Myocyte (in vitro differentiated cells): ENCODE measurements around the gene ARL5C. TPM values are rescaled to one million over a fixed set of nuclear protein-coding genes. Genes with fewer than 3 reads are reported as not detected.
"Not testable (repeated sequence)": the region's sequence is repeated elsewhere in the genome, so short reads cannot be mapped to it uniquely, and the experiment has no call there.

Experiments used
- DNase-seq: peaks from one replicate; pipeline ENCODE4 v3.0.0-alpha.2; 2012; ENCODE audit warnings: low read depth
- total RNA-seq: library from RNA; depleted of rRNA; stranded (reverse); fragments of >200 nt; gene quantifications from 2 replicates; pipeline ENCODE4 v1.2.3, GENCODE V29; 2014

Gene ARL5C
- total RNA-seq, 1 donor from 2014 or later = not detected

GRCh38 chr17:39168503-39168902 lies 2.5 kb upstream of the ARL5C start:
- not testable (repeated sequence) for DNase-seq

DNA sequence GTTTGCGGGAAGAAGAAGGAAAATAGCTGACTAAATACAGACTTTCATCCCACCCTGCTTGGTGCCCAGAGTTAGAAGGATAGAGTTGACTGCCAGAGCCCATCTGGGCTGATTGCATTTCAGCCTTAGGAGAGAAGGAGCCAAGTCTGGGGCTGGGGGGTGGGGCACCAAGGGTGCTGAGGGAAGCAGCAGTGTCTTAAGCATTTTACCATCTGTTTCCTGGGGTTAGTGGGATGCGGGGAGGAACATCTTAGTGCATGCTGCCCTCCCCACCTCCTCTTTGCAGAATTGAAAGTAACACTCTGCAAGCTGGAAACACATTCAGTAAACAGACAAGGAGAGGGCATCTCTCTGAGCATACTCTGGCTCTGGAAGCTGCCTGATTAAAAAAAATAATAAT lies 1.5 kb upstream of the ARL5C start:
- no peak for DNase-seq

- DNase-seq = no peak
Measured at GRCh38 chr17:39166437-39167335, 725 bp upstream of the ARL5C start.

GRCh38 chr17:39165178-39165840 lies 652 bp downstream of the ARL5C start:
- no peak for DNase-seq

DNA sequence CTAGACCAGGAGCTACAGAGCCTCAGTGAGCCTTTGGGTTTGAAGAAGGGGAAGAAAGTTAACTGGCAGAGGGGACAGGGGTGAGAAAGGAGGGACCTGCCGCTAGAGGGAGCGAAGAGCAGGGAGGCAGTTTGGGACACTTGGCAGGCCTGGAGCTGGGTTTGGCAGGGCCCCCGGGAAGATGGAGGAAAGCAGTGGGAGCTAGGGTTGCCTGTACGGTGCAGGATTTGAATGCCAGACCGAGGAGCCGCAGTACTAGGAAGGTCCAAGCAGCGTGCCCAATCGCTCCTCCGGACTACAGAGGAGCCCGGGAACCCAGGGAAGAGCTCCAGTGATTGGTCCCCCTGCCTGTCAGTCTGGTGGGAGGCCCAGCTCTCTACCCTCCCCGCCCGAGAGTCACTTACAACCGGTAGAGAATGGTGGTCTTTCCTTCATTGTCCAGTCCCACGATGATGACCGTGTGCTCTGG lies 1.3 kb downstream of the ARL5C start:
- peak; percentile 87 for DNase-seq

DNA sequence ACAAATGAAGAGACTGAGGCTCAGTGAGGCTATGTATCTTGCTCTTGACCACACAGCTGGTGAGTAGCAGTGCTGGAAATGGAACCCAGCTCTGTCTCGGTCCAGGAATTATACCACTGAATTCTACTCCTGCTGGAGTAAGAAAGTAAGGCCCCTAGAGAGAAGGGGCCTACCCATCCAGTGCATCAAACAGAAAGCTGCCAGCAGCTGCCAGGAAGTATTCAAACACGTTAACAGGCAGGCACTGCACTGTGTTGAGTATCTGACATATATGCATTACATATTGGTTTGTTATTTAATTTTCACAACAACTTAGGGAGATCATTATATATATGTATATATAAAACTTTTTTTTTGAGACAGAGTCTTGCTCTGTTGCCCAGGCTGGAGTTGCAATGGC lies 4.0 kb downstream of the ARL5C start:
- DNase-seq = no peak

DNA sequence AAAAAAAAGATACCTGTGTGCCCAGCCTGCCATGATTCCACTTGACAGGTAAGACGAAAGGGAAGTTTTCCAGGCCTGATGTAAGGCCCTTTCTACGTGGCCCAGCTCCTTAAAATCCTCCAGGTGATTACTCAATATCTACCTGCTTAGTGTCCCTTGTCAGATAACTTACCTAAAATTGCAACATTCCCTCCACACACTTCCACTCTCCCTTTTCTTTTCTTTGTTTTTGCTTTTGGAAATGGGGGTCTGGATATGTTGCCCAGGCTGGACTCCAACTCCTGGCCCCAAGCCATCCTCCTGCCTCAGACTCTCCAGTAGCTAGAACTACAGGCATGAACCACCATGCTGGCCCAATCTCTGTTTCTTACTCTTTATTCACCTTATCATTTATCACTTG lies 7.3 kb downstream of the ARL5C start:
- no peak for DNase-seq

- no peak for DNase-seq
Measured at GRCh38 chr17:39156491-39156890, 9.5 kb downstream of the ARL5C start.

GRCh38 chr17:39155654-39156053 lies 10.3 kb downstream of the ARL5C start:
- no peak for DNase-seq

- DNase-seq = peak; percentile 89
Measured at GRCh38 chr17:39153599-39154051, 12.3 kb downstream of the ARL5C start.

- DNase-seq = no peak
Measured at GRCh38 chr17:39151943-39152818, 13.8 kb downstream of the ARL5C start.

- DNase-seq = no peak
Measured at GRCh38 chr17:39151150-39151942, 14.6 kb downstream of the ARL5C start, which contains the start of gene PLXDC1. TSS of gene PLXDC1 (minus strand) at chr17:39151637. CDS start at chr17:39151437, 200 bp downstream.

GRCh38 chr17:39150795-39151149 lies 15.2 kb downstream of the ARL5C start:
- DNase-seq = no peak

DNA sequence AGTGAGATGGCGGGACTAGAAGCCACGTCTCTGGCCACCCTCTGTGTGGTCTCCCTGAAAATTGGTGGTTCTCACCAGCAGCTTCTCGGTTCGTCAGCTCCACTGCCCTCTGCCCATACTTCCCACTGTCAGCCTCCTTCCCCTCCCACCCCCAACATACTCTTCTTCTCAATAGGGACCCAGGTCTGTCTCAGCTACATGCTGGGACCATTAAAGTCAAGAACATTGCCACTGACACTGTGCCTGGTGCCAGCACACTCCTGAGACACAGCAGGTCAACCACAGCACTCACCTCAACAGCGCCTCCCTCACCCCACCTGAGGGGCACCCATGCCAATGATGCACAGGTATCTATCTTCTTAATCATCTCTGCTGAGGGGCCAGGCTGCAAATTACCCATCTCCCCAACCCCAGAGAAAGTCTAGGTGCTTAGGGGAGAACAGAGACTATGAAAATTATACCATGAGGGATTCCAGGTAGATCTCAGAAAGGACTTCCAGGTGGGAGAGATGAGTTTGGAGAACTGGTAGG lies 15.8 kb downstream of the ARL5C start:
- no peak for DNase-seq

DNA sequence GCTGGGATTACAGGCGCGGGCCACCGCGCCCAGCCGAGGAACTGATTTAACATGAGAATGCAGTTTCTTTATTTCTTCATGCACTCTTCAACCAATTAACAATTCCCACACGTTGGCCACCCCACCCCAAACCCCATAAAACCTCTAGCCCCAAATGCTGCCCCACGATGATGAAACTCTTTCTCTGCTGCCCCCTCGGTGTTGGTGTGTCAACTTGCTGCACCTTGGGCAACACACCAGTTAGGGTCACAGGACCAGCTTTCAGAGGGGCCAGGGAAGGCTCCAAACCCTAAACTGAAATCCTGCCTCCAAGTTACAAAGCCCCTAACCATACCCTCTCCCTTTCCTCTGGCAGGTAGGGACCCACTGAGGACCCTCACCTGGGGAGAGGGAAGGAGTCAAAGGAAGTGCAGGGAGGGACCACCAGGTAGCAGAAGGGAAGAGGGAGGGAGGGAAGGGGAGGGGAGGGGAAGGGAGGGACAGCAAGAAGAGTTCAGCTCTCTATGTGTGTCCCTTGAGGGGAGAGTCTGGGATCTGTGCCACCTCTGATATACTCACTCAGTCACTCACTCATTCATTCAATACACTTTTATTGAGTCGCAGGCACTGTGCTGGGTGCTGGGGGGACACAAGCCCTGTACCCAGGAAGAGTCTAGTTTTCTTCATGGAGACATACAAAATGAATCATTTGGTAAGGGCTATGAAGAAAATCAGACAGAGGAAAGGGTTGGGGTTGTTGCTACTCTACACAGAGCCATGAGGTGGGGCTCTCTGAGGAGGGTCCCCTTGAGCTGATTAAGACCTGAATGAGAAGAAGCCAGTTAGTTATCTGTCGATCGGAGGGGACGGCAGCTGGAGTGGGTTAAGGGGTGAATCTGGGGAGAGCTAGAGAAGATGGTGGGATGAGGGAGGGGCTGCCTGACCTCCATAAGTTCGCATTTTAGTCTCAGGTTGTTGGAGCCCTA lies 18.5 kb downstream of the ARL5C start:
- DNase-seq = no peak

- DNase-seq = no peak
Measured at GRCh38 chr17:39146273-39146672, 19.7 kb downstream of the ARL5C start.

- DNase-seq = no peak
Measured at GRCh38 chr17:39145143-39145542, 20.8 kb downstream of the ARL5C start.

- DNase-seq = peak; percentile 98
Measured at GRCh38 chr17:39144416-39144840, 21.5 kb downstream of the ARL5C start.

- DNase-seq = peak; percentile 69
Measured at GRCh38 chr17:39143552-39144093, 22.3 kb downstream of the ARL5C start.
